ENCODE measurements around the gene PRELID2.
A peak's percentile ranks its signal among the peaks of the same experiment; 100 is the strongest.

The PRELID2 gene

GRCh38 chr5:145792840-145793239 is 42.3 kb downstream of the PRELID2 start:
- no peak for DNase-seq

- no peak for DNase-seq
These were observed 43.3 kb downstream of the PRELID2 start for GRCh38 chr5:145791866-145792265.

GRCh38 chr5:145787996-145788395 is 47.1 kb downstream of the PRELID2 start:
- no peak for DNase-seq

GRCh38 chr5:145787507-145787906 is 47.6 kb downstream of the PRELID2 start:
- DNase-seq: no peak

- DNase-seq: no peak
These were observed 48.1 kb downstream of the PRELID2 start for GRCh38 chr5:145787001-145787400.

- DNase-seq: no peak
These were observed 54.2 kb downstream of the PRELID2 start for GRCh38 chr5:145780982-145781381.

- DNase-seq: peak in 1 of 2 donors; percentile 51
These were observed 56.8 kb downstream of the PRELID2 start for GRCh38 chr5:145778144-145778900.

- DNase-seq: no peak
These were observed 57.6 kb downstream of the PRELID2 start for GRCh38 chr5:145777445-145778063.

GRCh38 chr5:145776886-145777285 is 58.3 kb downstream of the PRELID2 start:
- DNase-seq: no peak

GRCh38 chr5:145775893-145776444 is 59.2 kb downstream of the PRELID2 start:
- no peak for DNase-seq

GRCh38 chr5:145775411-145775810 is 59.7 kb downstream of the PRELID2 start:
- no peak for DNase-seq

- DNase-seq: no peak
These were observed 60.7 kb downstream of the PRELID2 start for GRCh38 chr5:145774442-145774841.

GRCh38 chr5:145772466-145772865 is 62.7 kb downstream of the PRELID2 start:
- DNase-seq: no peak

- no peak for DNase-seq
These were observed 66.3 kb downstream of the PRELID2 start for GRCh38 chr5:145768863-145769262.

- no peak for DNase-seq
These were observed 70.8 kb downstream of the PRELID2 start for GRCh38 chr5:145764325-145764724.

GRCh38 chr5:145762833-145763232 is 72.3 kb downstream of the PRELID2 start:
- no peak for DNase-seq

- no peak for DNase-seq
These were observed 73.9 kb downstream of the PRELID2 start for GRCh38 chr5:145761254-145761653.

- DNase-seq: no peak
These were observed 74.5 kb downstream of the PRELID2 start for GRCh38 chr5:145760660-145761059.

- DNase-seq: peak in 1 of 2 donors; percentile 2
These were observed 82.2 kb downstream of the PRELID2 start for GRCh38 chr5:145752947-145753346.

GRCh38 chr5:145752534-145752933 is 82.6 kb downstream of the PRELID2 start:
- DNase-seq: no peak

GRCh38 chr5:145750199-145750598 is 84.9 kb downstream of the PRELID2 start:
- peak in 1 of 2 donors; percentile 38 for DNase-seq

- no peak for DNase-seq
These were observed 91.6 kb downstream of the PRELID2 start for GRCh38 chr5:145743396-145744061.

GRCh38 chr5:145739843-145740242 is 95.3 kb downstream of the PRELID2 start:
- no peak for DNase-seq

GRCh38 chr5:145738227-145738626 is 96.9 kb downstream of the PRELID2 start:
- DNase-seq: no peak
